Hypothalamus (tissue), 51 donors: ENCODE results near the gene CCR4.
A peak's percentile ranks its signal among the peaks of the same experiment; 100 is the strongest.
"Not testable (repeated sequence)": the region's sequence is repeated elsewhere in the genome, so short reads cannot be mapped to it uniquely, and the experiment has no call there.

Experiments used
- DNase-seq, 51 donors: peaks; one replicate each; lab custom pipeline; 2025; lab: John Stamatoyannopoulos, UW

The CCR4 gene

DNA sequence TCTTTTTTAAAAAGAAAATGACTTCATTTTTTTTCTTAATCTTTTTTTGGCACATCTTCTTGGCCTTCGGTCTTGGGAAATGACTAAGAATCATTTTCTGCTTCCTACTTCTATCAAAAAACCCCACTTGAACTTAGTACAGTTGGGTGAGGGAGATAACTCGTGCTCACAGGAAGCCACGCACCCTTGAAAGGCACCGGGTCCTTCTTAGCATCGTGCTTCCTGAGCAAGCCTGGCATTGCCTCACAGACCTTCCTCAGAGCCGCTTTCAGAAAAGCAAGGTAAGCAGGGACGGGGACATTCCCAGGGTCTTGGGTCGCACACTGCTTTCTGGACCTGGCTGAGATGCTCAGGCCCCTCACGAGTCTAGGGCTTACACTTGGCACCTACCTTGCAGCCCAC lies at the start of gene CCR4:
TSS of gene CCR4 (plus strand) at position 235 of the 402 bp plus-strand sequence. CDS start 1,779 bp downstream, outside the sequence.
- DNase-seq: peak in 1 of 51 donors; percentile 75

GRCh38 chr3:32902887-32903371 lies 48.5 kb upstream of the CCR4 start:
- DNase-seq: peak in 2 of 51 donors; percentile 2 to 4

GRCh38 chr3:32903953-32904352 lies 47.5 kb upstream of the CCR4 start:
- no peak for DNase-seq

DNA sequence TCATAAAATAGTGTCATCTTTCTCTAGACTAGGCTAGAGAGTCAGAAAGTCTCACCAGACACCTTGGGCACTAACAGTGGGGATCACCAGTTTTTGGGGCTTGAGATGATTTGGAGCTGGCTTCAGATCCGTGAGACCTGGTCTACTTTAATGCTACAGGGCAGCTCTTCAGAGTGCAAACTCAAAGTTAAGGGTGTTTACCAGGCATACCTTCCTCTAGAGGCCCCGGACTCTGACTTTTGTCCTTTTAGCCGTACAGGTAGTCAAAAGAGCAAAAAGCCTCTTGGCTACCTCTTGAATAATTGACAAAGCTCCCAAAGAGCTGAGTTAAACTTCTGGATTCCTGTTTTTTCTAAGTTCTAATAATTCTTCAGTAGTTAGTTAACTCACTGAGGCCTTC lies 41.4 kb upstream of the CCR4 start:
- no peak for DNase-seq

DNA sequence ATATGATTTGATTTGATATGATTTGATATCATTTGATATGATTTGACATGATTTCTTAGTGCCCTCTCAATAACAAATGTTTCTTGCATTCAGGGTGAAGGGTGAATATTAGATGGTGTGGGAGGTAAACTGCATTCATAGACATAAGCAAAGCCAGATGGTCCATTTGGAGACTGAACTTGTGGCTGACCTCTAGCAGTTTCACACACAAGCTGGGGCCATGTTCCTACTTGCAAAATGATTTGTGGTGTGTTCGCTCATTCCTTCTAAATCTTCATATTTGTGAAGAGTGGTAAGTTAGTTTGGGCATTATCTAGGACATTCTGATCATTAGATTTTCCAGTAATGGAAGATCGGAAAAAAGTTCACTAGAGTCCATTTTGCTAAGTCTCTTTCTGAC lies 40.5 kb upstream of the CCR4 start:
- DNase-seq: no peak

DNA sequence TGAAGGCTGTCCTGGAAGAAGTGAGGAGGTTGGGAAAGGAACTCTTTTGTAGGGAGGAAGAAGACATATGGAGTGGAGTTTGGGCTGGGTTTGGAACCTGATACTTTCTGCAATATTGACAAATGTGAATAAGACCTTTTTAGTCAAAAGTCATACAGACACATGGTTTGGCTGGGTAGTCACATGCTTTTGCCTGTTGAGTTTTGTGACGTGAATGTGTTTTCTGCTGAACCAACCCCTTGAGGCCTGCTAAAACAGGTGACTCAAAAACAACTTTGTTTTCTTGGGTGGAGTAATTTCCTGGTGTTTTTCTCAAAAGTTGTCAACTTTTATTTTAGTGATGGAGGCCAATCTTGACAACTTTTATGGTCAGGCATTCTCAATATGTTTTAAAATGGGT lies 39.4 kb upstream of the CCR4 start:
- DNase-seq: no peak

DNA sequence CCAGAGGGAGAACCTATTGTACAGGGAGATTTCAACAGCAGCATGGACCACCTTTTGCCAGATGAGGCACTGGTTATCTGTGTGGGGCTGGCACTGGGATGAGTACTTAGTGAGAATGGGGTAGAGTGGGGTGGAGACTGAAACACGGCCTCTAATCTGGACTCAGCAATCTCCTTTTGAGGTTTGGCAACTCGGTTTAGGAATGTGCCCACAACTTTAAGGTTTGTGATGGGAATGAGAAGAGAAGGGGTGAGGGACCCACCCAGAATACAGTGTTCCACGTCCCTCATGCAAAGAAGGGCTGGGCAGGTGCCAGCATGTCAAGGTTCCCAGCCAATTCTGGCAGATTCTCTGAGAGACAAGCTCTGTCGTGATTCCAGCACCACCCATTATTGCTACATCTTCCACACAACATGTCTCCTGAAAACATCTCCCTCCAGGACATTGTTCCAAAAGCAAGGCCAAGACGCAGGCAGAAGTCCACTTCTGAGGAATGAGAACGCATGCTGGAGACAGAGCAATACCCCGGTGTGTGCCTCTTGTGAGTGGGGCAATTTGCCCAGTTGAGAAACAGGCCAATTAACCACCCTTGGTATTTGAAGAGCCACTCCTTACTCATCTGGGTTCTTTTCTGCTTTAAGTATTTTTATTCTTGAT lies 37.5 kb upstream of the CCR4 start:
- no peak for DNase-seq

DNA sequence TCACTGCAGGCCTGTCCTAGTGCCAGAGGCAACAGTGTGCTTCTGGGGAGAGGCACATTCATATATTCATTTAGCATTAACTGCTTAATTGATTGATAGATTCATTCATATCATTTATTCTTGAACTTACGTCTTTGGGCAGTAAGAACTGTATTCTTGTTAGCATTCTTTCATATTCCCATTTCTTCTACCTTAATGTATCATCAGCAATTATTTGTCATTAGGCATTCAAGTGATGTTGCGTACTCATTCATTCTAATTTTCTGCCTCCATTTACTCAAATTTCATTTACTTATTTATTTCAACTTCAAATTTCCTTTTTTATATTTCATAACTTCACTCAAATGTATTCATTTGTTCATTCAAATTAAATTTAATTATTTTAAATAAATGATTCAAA lies 31.5 kb upstream of the CCR4 start:
- no peak for DNase-seq

- no peak for DNase-seq
Observed at GRCh38 chr3:32922078-32922477, 29.4 kb upstream of the CCR4 start.

DNA sequence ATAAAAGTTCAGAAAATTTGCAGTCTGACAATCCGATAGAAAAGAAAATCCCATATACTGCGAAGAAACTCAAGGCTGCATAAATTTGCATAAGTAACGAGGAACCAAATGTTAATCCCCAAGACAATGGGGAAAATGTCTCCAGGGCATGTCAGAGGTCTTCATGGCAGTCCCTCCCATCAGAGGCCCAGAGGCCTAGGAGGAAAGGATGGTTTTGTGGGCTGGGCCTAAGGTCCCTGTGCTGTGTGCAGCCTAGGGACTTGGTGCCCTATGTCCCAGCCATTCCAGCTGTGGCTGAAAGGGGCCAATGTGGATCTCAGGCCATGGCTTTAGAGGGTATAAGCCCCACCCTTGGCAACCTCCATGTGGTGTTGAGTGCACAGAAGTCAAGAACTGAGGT lies 21.3 kb upstream of the CCR4 start:
- DNase-seq: no peak

- DNase-seq: not testable (repeated sequence)
Observed at GRCh38 chr3:32931273-32931672, 20.2 kb upstream of the CCR4 start.

DNA sequence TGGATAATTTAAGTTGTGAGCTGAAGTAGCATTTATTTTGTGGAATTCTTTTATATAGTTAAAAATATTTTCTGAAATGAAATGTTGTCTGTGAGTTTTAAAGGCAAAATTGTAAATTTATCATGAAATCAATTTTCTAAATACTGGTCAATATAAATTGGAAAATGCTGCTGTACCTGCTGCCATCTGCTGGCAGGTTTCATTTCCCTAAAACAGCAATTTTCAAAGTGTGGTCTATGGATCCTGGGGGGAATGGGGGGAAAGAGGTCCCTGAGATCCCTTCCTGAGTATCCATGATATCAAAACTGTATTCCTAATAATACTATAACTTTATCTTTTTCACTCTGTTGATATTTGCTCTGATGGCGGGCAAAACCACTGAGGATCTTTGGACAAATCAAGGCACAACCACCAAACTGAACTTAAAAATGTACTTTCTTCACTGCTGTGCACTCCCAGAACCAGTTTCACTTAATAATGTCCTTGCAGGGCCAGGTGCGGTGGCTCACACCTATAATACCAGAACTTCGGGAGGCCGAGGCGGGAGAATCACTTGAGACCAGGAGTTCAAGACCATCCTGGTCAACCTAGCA lies 17.2 kb upstream of the CCR4 start:
- peak in 6 of 51 donors; percentile 1 to 4 (median 2) for DNase-seq

GRCh38 chr3:32937331-32937730 lies 14.1 kb upstream of the CCR4 start:
- no peak for DNase-seq

DNA sequence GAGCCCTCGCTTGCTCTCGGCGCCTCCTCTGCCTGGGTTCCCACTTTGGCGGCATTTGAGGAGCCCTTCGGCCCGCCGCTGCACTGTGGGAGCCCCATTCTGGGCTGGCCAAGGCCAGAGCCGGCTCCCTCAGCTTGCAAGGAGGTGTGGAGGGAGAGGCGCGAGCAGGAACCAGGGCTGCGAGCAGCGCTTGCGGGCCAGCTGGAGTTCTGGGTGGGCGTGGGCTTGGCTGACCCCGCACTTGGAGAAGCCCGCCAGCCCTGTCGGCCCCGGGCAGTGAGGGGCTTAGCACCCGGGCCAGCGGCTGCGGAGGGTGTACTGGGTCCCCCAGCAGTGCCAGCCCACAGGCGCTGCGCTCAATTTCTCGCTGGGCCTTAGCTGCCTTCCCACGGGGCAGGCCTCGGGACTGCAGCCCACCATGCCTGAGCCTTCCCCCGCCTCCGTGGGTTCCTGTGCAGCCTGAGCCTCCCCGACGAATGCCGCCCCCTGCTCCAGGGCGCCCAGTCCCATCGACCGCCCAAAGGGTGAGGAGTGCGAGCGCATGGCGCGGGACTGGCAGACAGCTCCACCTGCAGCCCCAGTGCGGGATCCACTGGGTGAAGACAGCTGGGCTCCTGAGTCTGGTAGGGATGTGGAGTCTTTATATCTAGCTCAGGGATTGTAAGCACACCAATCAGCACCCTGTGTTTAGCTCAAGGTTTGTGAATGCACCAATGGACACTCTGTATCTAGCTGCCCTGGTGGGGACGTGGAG lies 11.7 kb upstream of the CCR4 start:
- DNase-seq: not testable (repeated sequence)

DNA sequence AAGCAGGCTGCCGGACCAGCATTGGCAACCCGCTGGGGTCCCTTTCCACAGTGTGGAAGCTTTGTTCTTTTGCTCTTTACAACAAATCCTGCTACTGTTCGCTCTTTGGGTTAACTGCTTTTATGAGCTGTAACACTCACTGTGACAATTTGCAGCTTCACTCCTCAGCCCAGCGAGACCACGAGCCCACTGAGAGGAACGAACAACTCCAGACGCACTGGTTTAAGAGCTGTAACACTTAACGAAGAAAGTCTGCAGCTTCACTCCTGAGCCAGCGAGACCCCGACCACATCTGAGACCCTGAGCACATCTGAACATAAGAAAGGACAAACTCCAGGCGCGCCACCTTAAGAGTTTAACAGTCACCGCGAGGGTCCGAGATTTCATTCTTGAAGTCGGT lies 10.7 kb upstream of the CCR4 start:
- DNase-seq: no peak

GRCh38 chr3:32945136-32945535 lies 6.3 kb upstream of the CCR4 start:
- no peak for DNase-seq

GRCh38 chr3:32945598-32945997 lies 5.8 kb upstream of the CCR4 start:
- DNase-seq: not testable (repeated sequence)

- no peak for DNase-seq
Observed at GRCh38 chr3:32946973-32947788, 4.3 kb upstream of the CCR4 start.

- DNase-seq: peak in 41 of 51 donors; percentile 1 to 71 (median 17)
Observed at GRCh38 chr3:32947789-32948238, 3.6 kb upstream of the CCR4 start.

DNA sequence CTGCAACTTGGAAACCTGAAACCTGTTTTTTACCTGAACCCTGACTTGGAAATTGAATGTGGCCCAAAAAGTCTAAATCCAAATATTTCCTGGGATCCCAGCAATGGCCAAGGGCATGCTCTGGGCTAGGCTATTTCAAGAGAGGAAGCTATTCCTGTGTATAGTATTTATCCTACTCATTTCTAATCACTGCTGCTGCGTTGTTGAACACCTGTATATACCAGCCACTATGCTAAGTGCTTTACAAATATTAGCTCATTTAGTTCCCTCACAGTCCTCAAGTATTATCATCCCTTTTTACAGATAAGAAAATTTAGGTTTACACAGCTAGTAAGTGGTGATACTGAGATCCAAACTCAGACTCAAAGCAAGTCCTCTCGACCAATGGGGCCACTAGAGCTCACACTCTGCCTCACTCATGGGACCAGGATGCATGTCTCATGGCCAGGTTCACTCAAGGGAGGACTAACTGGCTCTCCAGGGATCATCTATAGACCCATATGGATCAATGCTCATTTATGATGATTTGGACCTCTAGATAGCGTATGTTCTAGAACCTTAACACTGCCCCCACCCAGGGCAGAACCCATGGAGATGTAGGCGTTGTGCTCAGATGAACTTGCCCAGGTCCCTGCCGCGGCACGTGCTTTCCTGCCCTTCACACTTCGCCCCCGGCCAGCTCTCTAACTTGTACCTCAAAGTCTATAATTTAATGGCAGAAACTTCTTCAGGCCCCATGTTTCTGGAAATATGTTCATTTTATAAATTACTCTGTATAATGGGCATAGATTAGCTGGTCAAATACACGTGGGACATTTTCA lies 2.6 kb upstream of the CCR4 start:
- DNase-seq: no peak
